Measurements from ENCODE around the gene CHD9NB.

The CHD9NB gene
- total RNA-seq = 0 reads per million in 2 donors

DNA sequence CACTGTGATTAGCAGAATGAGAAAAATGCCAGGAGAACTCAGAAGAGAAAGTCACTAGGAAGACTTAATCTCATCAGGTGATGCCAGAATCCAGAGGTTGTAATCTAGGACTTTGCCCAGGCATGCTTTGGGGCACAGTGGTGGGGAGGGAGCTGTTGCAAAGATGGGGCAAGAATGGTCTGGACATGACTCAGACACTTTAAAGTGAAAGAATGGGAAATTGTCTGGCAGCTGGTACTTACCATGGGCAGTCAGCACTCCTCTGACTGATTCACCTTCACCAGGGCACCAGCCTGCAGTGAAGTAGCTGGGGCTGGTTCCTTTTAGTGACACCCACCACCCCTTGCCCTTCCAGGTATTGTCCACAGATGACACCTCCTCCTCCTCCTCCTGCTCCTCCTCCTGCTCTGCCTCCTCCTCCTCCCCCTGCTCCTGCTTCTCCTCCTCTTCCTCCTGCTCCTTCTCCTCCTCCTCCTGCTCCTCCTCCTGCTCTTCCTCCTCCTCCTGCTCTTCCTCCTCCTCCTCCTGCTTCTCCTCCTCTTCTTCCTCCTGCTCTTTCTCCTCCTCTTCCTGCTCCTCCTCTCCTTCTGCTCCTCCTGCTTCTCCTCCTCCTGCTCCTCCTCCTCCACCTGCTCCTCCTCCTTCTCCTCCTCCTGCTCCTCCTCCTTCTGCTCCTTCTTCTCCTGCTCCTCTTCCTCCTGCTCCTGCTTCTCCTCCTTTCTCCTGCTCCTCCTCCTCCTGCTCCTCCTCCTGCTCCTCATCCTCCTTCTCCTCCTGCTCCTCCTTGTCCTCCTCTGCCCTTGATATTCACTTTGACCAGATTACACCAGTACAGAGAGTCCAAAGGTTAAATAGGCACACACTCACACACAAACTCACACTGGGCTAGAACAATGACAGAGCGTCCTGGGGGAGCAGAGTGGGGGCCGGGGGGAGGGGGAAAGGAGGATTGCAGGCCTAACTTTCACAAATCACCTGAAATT lies at the start of gene CHD9NB:
Gene CHD9NB, minus strand, starts transcription at position 379 of the 983 bp plus-strand sequence. CDS start 8,739 bp downstream, outside the sequence.
- DNase-seq = peak in 1 of 5 experiments; percentile 24

DNA sequence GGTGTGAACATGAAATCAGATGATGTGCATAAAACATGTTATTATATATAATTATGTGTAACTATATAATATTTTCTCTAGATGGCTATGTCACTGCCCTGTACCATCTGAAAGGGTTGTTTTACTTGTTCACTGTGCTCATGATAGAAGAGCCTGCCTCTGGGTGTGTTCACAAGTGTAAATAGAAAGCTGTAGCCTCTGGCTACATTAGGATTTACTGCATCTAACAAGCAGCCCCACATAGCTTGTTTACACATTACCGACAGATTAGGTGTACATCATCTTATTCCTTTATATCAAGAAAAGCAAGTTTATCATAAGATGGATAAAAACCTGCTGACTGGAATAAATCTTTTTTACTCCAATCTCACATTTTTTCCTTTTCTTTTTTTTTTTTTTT lies 48.2 kb upstream of the CHD9NB start:
- no peak for DNase-seq

DNA sequence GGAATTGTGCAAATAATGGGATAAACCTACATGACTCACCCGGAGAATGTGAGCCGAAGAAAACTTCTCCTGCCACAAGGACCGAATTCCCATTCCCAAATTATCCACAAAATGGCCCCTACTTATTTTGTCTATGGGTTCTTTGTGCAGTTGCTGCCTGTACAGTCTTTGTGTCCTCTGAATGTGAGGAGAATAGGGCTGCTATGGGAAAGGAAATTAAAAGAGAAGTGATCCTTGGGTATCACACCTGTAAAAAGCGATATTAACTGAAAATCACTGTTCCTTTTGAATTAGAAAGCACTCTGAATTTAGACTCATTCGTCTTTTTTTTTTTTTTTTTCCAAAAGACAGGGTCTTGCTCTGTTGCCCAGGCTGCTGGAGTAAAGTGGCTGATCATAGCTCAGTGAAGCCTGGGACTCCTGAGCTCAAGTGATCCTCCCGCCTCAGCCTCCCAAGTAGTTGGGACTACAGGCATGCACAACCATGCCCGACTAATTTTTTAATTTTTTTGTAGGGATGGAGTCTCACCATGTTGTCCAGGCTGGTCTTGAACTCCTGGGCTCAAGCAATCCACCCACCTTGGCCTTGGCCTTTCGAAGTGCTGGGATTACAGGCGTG lies 47.5 kb upstream of the CHD9NB start:
- no peak for DNase-seq

DNA sequence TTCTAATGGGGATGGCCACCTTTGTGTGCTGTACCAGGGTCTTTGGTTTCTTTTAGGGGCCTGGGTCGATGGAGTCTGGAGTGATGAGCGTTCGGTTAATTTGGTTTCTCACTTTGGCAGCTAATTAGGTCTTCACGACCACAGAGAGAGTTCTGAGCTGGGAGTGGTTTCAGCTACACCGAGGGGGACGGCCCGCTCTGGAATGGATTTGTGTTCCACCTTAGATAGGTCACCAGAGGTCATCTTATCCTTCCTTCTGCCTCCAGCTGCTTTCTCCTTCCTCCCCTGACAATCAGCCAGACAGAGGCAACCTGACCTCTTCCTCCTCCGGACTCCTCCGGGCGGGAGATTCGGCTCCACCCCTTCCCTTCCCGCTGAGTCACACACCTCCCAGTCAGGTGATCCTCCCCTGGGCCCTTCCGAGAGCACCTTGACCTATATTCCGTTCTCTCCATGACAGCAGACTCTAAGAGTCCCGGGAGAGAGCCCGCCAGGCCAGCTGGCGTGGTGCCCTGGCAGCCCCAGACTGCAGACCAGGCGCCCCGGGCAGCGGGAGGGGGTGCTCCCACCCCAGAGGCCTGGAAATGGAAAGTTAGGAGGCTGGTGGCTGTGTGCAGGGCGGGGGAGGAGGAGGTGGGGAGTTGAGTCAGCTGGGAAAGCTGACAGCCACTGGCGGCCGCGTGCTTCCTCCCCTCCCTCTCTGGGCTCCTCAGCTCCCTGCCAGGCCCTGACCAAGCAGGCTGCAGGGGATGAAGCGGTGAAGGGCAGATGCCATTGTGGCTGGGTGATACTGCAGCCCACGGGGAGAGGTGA lies 46.8 kb upstream of the CHD9NB start:
- peak in 4 of 5 experiments; percentile 9 to 80 (median 42) for DNase-seq

DNA sequence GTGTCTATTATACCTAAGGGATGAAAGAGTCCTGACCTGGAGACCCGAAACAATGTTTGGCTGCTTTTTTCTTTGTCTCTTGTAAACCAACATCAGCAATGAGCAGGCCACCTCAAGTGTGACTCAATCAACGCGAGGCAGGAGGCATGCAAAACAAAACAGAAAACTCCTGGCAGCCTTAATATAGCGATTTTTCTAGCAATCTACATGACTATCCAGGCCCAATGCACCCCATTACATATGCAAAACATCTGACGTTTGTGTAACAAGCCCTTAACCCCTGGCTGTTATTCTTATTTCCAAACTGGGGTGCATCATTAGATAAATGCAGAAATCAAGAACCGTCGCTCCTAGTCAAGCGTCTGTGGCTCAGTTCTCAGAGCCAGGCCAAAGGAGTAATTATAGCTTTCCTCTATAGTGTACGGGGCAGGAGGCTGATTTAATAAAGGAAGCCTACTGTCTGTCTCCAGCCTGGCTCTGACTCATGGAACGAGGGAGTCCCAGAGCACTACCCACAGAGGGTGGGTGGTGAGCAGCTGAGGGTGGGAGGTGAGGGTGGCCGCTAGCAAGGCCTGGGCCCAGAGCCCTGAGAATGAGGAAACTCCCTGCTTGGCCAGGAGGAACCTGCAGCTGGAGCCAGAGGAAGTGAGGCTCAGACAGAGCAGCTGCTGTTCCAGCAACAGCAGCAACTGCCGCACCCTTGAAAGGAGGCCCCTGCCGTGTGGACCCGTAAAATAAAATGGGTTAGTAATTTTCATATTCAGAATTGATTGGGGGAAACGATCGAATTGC lies 46.0 kb upstream of the CHD9NB start:
- peak in 2 of 5 experiments; percentile 62 to 77 for DNase-seq

DNA sequence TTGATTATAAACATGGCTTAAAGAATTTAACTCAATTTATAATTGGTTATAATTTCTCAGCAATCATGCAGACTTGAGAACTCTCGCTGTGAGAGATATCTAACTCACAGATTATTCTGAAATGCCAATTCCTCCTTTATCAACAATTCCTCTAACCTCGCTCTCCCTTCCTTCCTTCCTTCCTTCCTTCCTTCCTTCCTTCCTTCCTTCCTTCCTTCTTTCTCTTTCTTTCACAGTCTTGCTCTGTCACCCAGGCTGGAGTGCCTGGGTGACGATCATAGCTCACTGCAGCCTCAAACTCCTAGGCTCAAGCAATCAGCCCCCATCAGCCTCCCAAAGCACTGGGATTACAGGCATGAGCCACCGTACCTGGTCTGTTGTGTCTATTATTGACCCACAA lies 44.5 kb upstream of the CHD9NB start:
- DNase-seq = no peak

DNA sequence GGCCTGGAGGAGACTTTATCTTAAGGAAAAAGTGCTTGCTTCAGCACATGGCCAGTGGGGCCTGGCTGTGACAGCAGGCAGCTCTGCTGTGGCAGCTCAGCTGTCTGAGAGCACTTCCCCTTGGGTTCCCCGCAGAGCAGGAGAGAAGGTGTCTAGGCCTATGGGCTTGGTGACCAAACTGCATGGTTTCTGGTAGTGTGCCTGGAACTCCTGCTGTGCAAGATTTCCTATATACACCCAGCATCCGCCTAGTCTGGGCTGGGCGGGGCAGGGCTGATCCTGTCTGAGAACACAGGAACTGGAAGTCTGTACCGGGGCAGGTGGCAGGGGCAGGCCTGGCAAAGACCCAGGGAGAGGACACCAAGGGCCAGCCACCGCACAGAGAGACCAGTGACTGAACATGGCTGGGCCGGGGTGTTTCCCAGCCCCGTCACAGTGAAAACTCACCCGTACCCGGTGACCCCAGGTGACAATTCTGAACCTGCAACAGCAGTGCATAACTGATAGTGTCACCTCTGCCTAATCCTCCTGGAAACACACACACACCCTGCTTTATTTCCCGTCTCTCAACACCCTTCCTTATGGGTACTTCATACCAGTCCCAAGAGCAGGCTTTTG lies 41.4 kb upstream of the CHD9NB start:
- peak in 2 of 5 experiments; percentile 7 to 81 for DNase-seq

DNA sequence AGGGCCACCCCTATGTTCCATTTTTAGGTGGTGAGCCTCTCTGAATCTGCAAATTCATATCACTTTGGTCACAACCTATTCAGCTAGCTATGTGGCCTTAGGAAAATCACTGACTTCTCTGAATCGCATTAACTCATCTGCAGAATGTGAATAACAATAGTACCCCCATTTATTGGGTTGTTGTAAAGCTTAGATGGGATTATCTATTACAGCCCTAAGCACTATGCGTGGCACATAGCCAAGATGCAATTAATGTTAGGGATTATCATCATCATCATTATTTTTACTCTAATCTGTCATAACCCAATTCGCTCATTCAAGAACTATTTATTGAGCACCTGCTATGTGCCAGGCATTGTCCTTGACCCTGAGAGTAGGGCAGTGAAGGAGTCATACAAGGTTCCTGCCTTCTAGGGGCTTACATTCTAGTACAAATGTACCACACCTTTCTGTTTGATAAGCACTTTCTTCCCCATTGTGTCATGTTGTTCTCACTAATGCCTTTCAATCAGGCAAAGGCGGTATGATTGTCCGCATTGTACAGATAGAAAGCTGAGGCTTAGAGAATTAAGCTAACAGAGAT lies 40.6 kb upstream of the CHD9NB start:
- DNase-seq = no peak

DNA sequence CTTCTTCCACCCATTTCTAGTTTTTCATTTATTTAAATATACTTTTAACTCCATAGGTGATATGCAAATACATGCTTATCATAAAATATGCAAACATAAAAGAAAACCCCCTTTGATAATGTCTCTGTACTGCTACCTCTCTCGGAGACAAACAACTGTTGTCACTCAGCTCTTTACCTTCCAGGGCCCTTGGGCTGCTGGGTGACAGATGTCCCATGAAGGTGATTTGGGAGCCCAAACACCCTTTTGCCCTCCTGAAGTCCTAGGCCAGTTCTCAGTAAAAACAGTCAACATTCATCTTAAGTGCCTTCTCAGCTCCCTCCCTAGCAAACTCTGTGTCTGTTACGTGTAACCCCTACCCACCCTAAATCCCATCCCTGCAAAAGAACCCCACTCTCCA lies 39.6 kb upstream of the CHD9NB start:
- DNase-seq = no peak

DNA sequence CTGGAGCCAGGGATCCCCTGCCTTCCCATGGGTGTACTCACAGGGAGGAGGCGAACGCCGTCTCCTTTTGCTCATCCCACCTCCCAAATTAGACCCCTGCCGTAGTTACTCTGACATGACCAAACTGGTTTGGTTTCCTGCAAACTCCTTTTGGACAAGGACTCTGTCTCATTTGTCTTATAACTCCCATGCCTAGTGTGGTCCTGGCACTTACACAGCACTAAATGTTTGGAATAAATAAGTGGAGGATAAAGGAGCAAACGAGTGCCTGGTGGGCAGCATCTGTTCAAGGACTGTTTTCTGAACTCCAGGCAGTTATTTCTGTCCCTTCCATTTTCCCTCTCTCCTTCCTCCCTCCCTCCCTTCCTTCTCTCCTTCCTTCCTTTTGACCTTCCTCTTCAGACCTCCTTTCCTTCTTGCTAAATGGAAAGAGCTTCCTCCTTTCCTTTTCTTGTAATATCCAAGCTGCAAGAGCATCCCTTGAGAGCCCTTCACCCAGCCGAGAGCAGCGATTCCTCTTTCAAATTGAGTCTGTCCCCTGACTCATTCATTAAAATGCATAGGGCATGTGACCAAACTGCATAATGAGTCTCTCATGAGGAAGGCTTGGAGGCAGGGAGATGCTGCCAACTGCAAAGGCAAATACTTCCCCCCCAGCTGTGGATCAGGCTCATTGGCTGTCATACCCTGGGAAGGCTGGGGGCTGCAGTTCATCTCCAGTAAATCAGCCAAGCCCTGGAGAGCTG lies 38.9 kb upstream of the CHD9NB start:
- DNase-seq = peak in 1 of 5 experiments; percentile 20

DNA sequence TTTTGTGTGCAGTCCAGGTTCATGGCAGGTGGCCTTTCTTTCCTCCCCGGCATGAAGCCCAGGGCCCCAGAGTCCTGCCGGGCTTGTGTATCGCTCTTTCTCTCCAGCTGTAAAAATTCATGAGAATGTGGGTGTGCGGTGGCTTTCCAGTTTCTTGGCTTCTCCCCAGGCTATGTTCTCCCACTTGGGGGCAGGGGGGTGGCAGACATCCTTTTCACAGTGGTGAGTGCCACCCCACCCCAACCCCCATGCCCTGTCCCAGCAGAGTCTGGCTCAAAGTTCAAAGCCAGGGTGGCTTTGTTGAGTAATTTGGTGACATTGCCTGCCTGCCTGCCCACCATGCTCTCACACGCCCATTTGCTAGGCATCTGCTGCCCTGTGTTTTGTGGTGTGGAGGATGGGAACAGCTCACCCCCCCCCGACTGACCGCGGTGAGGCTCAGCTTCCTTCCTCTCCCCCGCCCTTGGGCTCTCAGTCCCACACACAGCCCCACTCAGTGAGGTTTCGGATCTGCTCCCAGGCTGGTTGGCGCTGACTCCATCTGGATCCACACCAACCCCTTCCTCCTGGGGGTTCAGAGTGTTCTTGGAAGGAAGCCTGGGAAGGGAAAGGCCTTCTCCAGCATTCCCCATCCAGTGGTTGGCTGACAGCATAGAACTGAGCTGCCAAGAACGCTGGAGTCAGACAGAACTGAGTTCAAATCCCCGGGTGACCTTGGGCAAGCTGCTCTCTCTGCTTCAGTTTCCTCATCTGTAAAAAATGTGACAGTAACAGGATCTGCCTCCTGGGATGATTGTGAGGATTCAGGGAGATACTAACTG lies 38.1 kb upstream of the CHD9NB start:
- peak in 1 of 5 experiments; percentile 68 for DNase-seq

DNA sequence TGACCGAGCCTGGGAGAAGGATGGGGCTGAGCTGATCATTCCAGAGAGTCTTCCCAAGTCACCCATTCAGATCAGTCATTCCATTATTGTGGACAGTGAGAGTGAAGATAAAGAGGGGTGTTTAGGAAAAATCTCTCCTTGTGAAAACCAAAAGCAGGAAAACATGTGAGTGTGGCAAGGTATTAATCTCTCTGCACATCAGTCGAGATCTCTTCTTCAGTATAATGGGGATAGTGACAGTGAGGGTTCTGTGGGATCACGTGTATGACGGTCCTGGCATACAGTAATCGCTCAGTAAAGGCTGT lies 37.5 kb upstream of the CHD9NB start:
- no peak for DNase-seq

DNA sequence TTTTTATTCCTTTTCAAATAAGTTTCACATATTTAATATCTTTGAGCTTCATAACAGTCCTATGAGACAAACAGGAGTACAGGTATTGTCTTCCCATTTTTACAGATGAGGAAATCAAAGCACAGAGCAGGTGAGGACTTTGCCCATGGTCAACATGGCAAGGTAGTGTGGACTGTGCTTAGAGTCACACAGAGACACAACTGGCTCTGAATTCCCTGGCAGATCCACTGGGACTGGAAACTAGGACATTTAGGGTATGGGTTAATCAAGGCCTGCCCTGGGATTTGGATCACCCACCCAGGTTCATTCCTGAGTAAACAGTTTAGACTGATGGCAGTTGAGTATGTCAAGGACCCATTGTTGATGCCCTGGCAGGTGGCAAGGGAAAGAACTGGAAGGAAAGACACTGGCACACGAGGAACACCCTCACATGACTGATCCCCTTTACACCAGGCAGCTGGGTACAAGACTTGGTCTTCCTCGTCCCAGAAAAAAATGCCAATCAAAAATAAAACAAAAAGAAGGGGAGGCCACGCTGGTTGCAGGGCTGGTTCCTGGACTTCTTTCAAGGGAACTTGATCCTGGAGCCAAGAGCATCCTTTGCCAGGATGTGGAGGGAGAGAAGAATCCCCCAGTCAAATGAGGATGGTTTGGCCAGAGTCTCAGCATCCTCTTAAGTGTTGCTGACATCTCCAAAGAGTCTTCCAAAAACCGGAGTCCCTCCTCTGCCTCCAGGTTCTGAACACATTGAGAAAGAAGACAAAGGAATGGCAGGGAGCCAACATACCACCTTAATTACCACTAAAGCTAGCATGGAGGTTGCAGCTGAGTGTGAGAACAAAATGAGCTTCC lies 37.0 kb upstream of the CHD9NB start:
- no peak for DNase-seq

DNA sequence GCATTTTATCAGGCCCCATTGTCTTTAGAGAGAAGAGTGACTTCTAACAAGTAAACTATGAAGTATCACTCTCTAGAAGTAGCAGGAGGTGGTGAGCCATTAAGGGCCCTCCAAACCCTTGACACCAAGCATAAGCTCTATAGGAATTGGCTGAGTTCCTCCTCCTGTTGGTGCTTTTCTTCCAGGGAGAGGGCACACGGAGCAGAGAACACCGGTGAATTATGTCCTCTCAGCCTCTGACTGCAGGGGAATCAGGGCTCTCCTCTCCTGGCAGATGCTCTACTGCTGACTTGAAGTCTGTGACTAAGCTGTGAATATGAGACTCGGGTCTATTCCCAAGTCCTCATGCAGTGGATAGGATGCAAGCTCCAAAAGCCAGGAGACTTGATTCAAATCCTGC lies 34.4 kb upstream of the CHD9NB start:
- DNase-seq = no peak

DNA sequence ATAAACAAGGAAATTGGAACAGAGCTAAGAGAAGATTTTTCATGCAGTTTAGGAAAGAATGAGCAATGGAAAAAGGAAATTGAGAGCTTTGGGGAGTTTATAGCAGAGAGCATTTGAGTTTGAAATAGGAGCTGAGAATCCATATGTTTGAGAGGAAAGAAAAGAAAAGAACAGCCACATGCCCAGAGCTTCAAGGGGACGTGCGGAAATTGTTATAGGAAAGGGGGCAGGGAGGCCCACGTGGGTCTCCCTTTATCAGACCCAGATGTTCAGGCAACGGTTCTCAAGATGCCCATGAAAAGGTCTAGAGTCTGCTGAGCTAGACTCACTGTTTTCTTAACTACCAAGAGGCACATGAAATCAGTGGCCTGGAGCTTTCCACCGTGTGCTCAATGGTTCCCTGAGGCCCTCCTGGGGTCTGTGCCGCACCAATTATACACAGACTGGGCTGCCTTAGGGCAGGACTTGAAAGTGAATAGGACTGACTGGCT lies 33.3 kb upstream of the CHD9NB start:
- no peak for DNase-seq

DNA sequence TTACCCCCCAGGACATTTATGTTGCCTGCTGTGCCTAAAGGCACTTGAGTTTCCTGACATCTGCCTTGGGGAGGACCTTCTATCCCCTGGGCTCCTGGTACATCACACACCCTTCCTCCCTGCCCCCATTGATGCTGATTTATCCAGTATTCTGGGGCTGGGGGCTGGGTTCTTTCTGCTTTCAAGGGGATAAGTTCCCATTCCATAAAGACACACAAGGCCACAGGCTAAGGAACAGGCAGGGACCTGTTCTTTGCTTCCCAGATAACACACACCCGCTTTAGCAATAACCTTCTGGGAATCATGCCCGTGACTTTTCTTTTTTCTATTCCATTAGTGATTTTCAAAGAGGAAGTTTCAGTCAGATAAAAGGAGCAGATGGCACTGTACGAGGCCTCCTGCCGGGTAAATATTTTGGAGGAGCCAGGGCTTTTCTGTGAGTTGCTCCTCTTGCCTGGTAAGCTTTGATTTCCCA lies 32.7 kb upstream of the CHD9NB start:
- DNase-seq = no peak

DNA sequence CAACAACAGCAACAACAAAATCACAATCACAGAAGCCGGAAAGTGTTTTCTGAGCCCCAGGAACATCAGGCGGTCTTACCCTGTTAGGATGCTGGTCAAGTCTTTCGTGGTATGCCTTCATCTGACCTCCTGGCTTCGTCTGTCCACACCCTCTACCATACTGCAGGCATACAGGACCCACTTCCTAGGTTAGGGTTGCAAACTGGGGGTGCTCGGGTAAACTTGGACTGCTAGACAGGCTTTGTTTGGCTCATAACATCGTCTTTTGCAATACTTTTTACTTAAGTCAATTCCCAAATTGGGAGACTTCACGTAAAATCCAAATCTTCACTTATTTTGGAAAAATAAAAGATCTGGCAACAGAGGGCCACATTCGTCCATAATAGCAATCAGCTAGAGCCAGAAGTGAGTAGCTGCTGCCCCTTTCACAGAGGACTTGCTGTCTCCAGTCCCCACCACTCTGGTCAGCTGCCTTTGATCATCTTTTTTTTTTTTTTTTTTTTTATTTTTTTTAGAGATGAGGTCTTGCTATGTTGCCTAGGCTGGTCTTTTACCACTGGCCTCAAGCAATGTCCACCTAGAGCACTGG lies 32.1 kb upstream of the CHD9NB start:
- DNase-seq = no peak

DNA sequence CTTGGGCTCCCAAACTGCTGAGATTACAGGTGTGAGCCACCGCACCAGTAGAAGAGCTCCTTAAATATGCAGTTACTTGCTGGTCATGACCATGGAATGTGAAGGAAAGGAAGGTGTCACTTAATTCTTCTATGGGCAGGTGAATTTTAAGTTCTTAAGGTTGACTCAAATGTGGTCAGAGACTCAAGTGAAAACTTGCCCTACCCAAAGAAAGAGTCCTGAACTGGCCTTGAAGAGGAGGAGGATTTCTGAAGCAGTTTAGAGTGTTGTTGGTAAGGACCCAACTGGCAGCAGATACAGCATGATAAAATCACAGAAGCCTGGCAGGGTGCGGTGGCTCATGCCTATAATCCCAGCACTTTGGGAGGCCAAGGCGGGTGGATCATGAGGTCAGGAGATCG lies 31.4 kb upstream of the CHD9NB start:
- no peak for DNase-seq
